Lung (tissue), 12 donors: ENCODE results near the gene TSPEAR. TPM values are rescaled to one million over a fixed set of nuclear protein-coding genes. Genes with fewer than 3 reads are reported as not detected.
A peak's percentile ranks its signal among the peaks of the same experiment; 100 is the strongest.

Experiments used
- ATAC-seq: fragments of 200-7000 bp; cut with Tn5 transposase; one replicate; pipeline ENCODE4 v1.9.1; 2020; ENCODE audit warnings: moderate number of reproducible peaks; ENCODE audit not compliant: insufficient read depth, low FRiP score
- DNase-seq, 3 donors: peaks; one replicate each; pipeline ENCODE4 v3.0.0-alpha.2; 2013 to 2017
- H3K27ac ChIP-seq, 2 donors: one replicate each; pipeline ENCODE4 v1.5.1; 2013; ENCODE audit warnings: mild to moderate bottlenecking in 2 of 2, moderate library complexity in 2 of 2, control low read depth in 1 of 2, inconsistent platforms in 1 of 2, low read depth in 1 of 2, low read length in 1 of 2
- H3K27me3 ChIP-seq, 3 donors: one replicate each; pipeline ENCODE4 v1.5.1; 2013; ENCODE audit warnings: low read length in 2 of 3; ENCODE audit not compliant: control insufficient read depth in 3 of 3, insufficient read depth in 3 of 3
- H3K36me3 ChIP-seq, 4 donors: one replicate each; pipeline ENCODE4 v1.5.1; 2013; ENCODE audit warnings: low read length in 4 of 4, mild to moderate bottlenecking in 1 of 4, moderate library complexity in 1 of 4; ENCODE audit not compliant: control insufficient read depth in 4 of 4, insufficient read depth in 4 of 4
- H3K4me1 ChIP-seq, 5 donors: one replicate each; pipeline ENCODE4 v1.5.1; 2013; ENCODE audit warnings: low read length in 5 of 5, mild to moderate bottlenecking in 2 of 5, moderate library complexity in 1 of 5; ENCODE audit not compliant: control insufficient read depth in 5 of 5, insufficient read depth in 5 of 5
- H3K4me3 ChIP-seq: one replicate; pipeline ENCODE4 v1.5.1; 2013; ENCODE audit warnings: mild to moderate bottlenecking, control low read depth, moderate library complexity
- H3K9ac ChIP-seq, 2 donors: one replicate each; pipeline ENCODE4 v1.5.1; 2013; ENCODE audit warnings: low read length in 2 of 2, control low read depth in 1 of 2; ENCODE audit not compliant: insufficient read depth in 1 of 2
- H3K9me3 ChIP-seq, 4 donors: one replicate each; pipeline ENCODE4 v1.5.1; 2013; ENCODE audit warnings: low read length in 3 of 4, mild to moderate bottlenecking in 1 of 4, moderate library complexity in 1 of 4; ENCODE audit not compliant: control insufficient read depth in 4 of 4, insufficient read depth in 3 of 4
- CTCF ChIP-seq: IDR thresholded peaks from 2 replicates; pipeline ENCODE4 v1.5.1; 2012; ENCODE audit warnings: mild to moderate bottlenecking; ENCODE audit errors: control extremely low read depth, extremely low read depth
- WGBS, 2 donors: extraction: QIAGEN DNeasy Blood & Tissue Kit; methylation state at CpG; one replicate each; pipeline ENCODE4 v1.1.7; 2013; 5-methylcytosine and 5-hydroxymethylcytosine counted together
- polyA plus RNA-seq, 2 donors: library from polyadenylated mRNA; stranded (reverse); fragments of 200-250 nt; gene quantifications; one replicate each; pipeline ENCODE4 v1.2.1, GENCODE V29; 2013
- total RNA-seq, 2 donors: library from RNA; depleted of rRNA in 1 of 2; stranded (reverse); fragments of >200 nt in 1 of 2; gene quantifications; one replicate each; pipeline ENCODE4 v1.2.1, GENCODE V29; 2014 to 2021
- donor health status: control.
- donor health status: control.
- donor health status: Bipolar disorder and iron deficiency.
- donor health status: healthy.
- donor health status: DM: yes; HTN: yes; CAD: no.

TSPEAR gene
- total and polyA plus RNA-seq, 4 donors: 0.02 to 2.1 (median 0.27) TPM

- no peaks in the 10 kb centered on the region for H3K9me3 ChIP-seq
- H3K9ac ChIP-seq: no peak overlapping the region
- 92 to 93% methylated on average over 19 of the region's 19 CpGs for WGBS, 2 donors
- DNase-seq: peak in 1 of 3 donors; percentile 7
- peaks cover 0 to 4% (median 0%) of the 10 kb centered on the region in 5 donors for H3K4me1 ChIP-seq
- H3K27me3 ChIP-seq: no peaks in the 10 kb centered on the region
- H3K36me3 ChIP-seq: no peaks in the 10 kb centered on the region
- no peak for ATAC-seq
- TF ChIP-seq CTCF: no peak
- H3K4me3 ChIP-seq: no peak overlapping the region
- H3K27ac ChIP-seq: no peak overlapping the region
Observed at GRCh38 chr21:44473915-44474555, 237.3 kb downstream of the TSPEAR start.

GRCh38 chr21:44471996-44472395 is 239.4 kb downstream of the TSPEAR start:
- Histone ChIP-seq H3K9ac (no peak overlapping the region), H3K4me3 (no peak overlapping the region), H3K27ac (no peak overlapping the region), H3K4me1 (no peaks in the 10 kb centered on the region), H3K27me3 (no peaks in the 10 kb centered on the region), H3K36me3 (no peaks in the 10 kb centered on the region), H3K9me3 (no peaks in the 10 kb centered on the region)
- 89 to 91% methylated on average over 6 of the region's 6 CpGs for WGBS, 2 donors
- ATAC-seq (no peak), DNase-seq (no peak)
- TF ChIP-seq CTCF: no peak

- no peak for DNase-seq
Observed at GRCh38 chr21:44471341-44471740, 240.0 kb downstream of the TSPEAR start.

More at GRCh38 chr21:44471341-44471740, 240.0 kb downstream of the TSPEAR start:
- no peak overlapping the region for H3K27ac ChIP-seq
- TF ChIP-seq CTCF: no peak
- no peaks in the 10 kb centered on the region for H3K36me3 ChIP-seq
- H3K27me3 ChIP-seq: no peaks in the 10 kb centered on the region
- no peak overlapping the region for H3K4me3 ChIP-seq
- no peaks in the 10 kb centered on the region for H3K9me3 ChIP-seq
- H3K4me1 ChIP-seq: no peaks in the 10 kb centered on the region
- ATAC-seq: no peak
- H3K9ac ChIP-seq: no peak overlapping the region
